MM.1S (cell line): Measurements from ENCODE around the gene C1QL4.
"Not testable (repeated sequence)": the region's sequence is repeated elsewhere in the genome, so short reads cannot be mapped to it uniquely, and the experiment has no call there.

Experiments
- EZH2 ChIP-seq: fragments of 300-600 bp; sonication (generic); optimal IDR thresholded peaks from 2 replicates; pipeline ENCODE3; 2017; ENCODE audit warnings: low read depth, mild to moderate bottlenecking, antibody characterized with exemption, low read length, mixed read lengths
- EZH2phosphoT487 ChIP-seq: fragments of 300-600 bp; sonication (generic); IDR thresholded peaks from 2 replicates; pipeline ENCODE4 v1.6.1; 2018; ENCODE audit warnings: antibody characterized with exemption, low read length
- TF ChIP-seq, protein P1 (sequence below): fragments of 300-600 bp; sonication (generic); IDR thresholded peaks from 2 replicates; pipeline ENCODE4 v1.5.1; 2016; ENCODE audit warnings: antibody characterized with exemption, low read length, mixed read lengths

DNA sequence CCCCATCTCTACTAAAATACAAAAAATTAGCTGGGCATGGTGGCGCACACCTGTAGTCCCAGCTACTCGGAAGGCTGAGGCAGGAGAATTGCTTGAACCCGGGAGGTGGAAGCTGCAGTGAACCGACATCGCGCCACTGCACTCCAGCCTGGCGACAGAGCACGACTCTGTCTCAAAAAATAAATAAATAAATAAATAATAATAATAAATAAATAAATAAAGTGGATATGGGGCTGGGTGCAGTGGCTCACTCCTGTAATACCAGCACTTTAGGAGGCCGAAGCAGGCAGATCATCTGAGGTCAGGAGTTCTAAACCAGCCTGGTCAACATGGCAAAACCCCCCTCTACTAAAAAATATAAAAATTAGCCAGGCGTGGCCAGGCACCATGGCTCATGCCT, 19.9 kb downstream of the C1QL4 start:
- TF ChIP-seq EZH2phosphoT487, EZH2: not testable (repeated sequence)
- TF ChIP-seq, protein P1, sequence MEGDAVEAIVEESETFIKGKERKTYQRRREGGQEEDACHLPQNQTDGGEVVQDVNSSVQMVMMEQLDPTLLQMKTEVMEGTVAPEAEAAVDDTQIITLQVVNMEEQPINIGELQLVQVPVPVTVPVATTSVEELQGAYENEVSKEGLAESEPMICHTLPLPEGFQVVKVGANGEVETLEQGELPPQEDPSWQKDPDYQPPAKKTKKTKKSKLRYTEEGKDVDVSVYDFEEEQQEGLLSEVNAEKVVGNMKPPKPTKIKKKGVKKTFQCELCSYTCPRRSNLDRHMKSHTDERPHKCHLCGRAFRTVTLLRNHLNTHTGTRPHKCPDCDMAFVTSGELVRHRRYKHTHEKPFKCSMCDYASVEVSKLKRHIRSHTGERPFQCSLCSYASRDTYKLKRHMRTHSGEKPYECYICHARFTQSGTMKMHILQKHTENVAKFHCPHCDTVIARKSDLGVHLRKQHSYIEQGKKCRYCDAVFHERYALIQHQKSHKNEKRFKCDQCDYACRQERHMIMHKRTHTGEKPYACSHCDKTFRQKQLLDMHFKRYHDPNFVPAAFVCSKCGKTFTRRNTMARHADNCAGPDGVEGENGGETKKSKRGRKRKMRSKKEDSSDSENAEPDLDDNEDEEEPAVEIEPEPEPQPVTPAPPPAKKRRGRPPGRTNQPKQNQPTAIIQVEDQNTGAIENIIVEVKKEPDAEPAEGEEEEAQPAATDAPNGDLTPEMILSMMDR, result not testable (repeated sequence)
